ENCODE data around the gene ZNF451.

Gene ZNF451

DNA sequence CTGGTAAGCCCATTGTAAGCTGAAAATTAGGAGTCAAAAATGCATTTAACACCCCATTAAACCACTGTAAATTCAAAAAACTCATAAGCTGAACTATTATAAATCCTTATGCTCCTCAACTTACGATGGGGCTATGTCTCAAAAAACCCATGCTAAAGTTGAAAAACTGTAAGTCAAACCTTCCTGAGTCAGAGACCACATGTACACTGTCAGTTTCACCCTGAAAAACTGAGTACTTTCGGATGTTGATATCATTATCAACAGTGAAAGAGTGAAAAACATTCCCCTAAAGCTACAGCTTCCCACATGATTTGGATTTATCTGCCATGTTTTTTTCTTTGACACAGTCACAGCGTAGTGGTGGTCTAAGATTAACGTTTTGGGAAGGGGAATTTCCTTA is 117.9 kb downstream of the ZNF451 start:
- TF ChIP-seq SIN3A (IDR thresholded peaks at IDR 0.05; ENCODE audit: borderline replicate concordance, insufficient read depth, low read length) (no peak), TAF1 (IDR thresholded peaks at IDR 0.05; ENCODE audit: borderline replicate concordance, insufficient read depth, low read length) (no peak), FOXP2 (optimal IDR thresholded peaks at IDR 0.05; ENCODE audit: borderline replicate concordance, extremely low read depth, extremely low read length, insufficient read depth) (no peak), POLR2AphosphoS5 (IDR thresholded peaks at IDR 0.05; ENCODE audit: low read depth, low read length) (no peak)
- TF ChIP-seq, protein P1, sequence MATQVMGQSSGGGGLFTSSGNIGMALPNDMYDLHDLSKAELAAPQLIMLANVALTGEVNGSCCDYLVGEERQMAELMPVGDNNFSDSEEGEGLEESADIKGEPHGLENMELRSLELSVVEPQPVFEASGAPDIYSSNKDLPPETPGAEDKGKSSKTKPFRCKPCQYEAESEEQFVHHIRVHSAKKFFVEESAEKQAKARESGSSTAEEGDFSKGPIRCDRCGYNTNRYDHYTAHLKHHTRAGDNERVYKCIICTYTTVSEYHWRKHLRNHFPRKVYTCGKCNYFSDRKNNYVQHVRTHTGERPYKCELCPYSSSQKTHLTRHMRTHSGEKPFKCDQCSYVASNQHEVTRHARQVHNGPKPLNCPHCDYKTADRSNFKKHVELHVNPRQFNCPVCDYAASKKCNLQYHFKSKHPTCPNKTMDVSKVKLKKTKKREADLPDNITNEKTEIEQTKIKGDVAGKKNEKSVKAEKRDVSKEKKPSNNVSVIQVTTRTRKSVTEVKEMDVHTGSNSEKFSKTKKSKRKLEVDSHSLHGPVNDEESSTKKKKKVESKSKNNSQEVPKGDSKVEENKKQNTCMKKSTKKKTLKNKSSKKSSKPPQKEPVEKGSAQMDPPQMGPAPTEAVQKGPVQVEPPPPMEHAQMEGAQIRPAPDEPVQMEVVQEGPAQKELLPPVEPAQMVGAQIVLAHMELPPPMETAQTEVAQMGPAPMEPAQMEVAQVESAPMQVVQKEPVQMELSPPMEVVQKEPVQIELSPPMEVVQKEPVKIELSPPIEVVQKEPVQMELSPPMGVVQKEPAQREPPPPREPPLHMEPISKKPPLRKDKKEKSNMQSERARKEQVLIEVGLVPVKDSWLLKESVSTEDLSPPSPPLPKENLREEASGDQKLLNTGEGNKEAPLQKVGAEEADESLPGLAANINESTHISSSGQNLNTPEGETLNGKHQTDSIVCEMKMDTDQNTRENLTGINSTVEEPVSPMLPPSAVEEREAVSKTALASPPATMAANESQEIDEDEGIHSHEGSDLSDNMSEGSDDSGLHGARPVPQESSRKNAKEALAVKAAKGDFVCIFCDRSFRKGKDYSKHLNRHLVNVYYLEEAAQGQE (IDR thresholded peaks at IDR 0.05; ENCODE audit: insufficient read depth in 1 of 2, low read depth in 2 of 2, low read length in 2 of 2), result no peak

DNA sequence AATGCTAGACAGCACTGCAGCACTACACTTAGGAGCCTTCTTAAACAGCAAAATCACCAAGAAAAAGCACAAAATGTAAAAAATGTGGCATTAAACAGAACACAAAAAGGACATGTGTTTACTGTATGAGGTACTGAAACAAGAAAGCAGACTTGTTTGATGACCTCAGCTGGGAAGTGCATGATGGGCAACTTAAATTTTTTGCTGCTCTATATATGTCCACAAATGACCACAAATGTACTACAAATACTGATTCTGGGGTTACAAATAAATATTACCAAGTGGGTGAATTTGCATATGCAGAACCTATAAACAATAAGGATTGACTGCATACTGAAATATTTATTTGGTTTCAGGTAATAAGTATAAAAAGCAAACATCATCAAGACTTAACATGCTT is 119.0 kb downstream of the ZNF451 start:
- TF ChIP-seq, protein P1 (IDR thresholded peaks at IDR 0.05; ENCODE audit: insufficient read depth in 1 of 2, low read depth in 2 of 2, low read length in 2 of 2), result no peak
- TF ChIP-seq SIN3A (IDR thresholded peaks at IDR 0.05; ENCODE audit: borderline replicate concordance, insufficient read depth, low read length) (no peak), POLR2AphosphoS5 (IDR thresholded peaks at IDR 0.05; ENCODE audit: low read depth, low read length) (no peak), TAF1 (IDR thresholded peaks at IDR 0.05; ENCODE audit: borderline replicate concordance, insufficient read depth, low read length) (no peak), FOXP2 (optimal IDR thresholded peaks at IDR 0.05; ENCODE audit: borderline replicate concordance, extremely low read depth, extremely low read length, insufficient read depth) (no peak)

DNA sequence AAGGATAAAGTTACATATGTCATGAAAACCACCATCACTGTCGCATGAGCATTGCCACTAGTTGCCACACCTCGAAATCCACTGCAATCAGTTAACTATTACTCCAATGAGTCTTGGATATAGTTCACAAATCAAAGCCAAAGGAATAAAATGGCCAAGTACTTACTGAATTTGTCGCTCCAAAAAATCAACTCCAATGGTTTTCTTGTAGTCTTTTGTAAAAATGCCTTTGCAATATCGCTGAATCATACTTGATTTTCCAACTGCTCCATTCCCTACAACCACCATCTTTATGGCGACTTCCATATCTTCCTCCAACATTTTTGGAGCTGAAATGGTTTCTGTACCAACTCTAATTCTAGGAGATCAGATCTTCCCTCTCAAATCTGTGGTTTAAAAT is 120.1 kb downstream of the ZNF451 start:
- TF ChIP-seq, protein P1 (IDR thresholded peaks at IDR 0.05; ENCODE audit: insufficient read depth in 1 of 2, low read depth in 2 of 2, low read length in 2 of 2), result no peak
- TF ChIP-seq POLR2AphosphoS5 (IDR thresholded peaks at IDR 0.05; ENCODE audit: low read depth, low read length), result no peak
- TF ChIP-seq TAF1 (IDR thresholded peaks at IDR 0.05; ENCODE audit: borderline replicate concordance, insufficient read depth, low read length), result no peak
- no peak for TF ChIP-seq FOXP2 (optimal IDR thresholded peaks at IDR 0.05; ENCODE audit: borderline replicate concordance, extremely low read depth, extremely low read length, insufficient read depth)
- no peak for TF ChIP-seq SIN3A (IDR thresholded peaks at IDR 0.05; ENCODE audit: borderline replicate concordance, insufficient read depth, low read length)

DNA sequence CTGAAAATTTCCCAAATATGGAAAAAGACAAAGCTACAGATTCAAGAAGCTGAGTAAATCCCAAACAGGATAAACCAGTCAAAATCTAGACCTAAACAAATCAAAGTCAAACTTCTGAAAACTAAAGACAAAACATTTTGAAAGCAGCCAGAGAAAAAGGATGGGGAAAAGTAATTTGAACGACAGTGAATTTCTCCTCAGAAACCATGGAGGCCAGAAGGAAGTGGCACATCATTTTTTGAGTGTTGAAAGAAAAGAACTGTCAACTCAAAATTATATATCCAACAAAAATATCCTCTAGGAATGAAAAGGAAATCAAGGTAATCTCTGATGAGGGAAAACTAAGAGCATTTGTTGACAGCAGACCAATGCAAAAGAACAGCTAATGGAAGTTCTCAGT is 125.3 kb downstream of the ZNF451 start:
- TF ChIP-seq, protein P1 (IDR thresholded peaks at IDR 0.05; ENCODE audit: insufficient read depth in 1 of 2, low read depth in 2 of 2, low read length in 2 of 2), result no peak
- TF ChIP-seq POLR2AphosphoS5 (IDR thresholded peaks at IDR 0.05; ENCODE audit: low read depth, low read length), result no peak
- TF ChIP-seq SIN3A (IDR thresholded peaks at IDR 0.05; ENCODE audit: borderline replicate concordance, insufficient read depth, low read length), result no peak

Data from PFSK-1 (cell line).